Mucosa of stomach (tissue), 1 donor: ENCODE data around the gene SEPHS2.

ENCODE experiments used
- H3K27me3 ChIP-seq: one replicate; pipeline ENCODE4 v1.7.0; 2013; ENCODE audit warnings: mild to moderate bottlenecking, low read length; ENCODE audit not compliant: control insufficient read depth, insufficient read depth
- H3K36me3 ChIP-seq: one replicate; pipeline ENCODE4 v1.7.0; 2013; ENCODE audit warnings: low read length; ENCODE audit not compliant: control insufficient read depth, insufficient read depth
- H3K4me1 ChIP-seq: one replicate; pipeline ENCODE4 v1.7.0; 2013; ENCODE audit warnings: mild to moderate bottlenecking, low read length; ENCODE audit not compliant: control insufficient read depth, insufficient read depth
- H3K4me3 ChIP-seq: one replicate; pipeline ENCODE4 v1.7.0; 2013; ENCODE audit warnings: low read length
- H3K9ac ChIP-seq: one replicate; pipeline ENCODE4 v1.7.0; 2013; ENCODE audit warnings: mild to moderate bottlenecking, low read length, moderate library complexity
- H3K9me3 ChIP-seq: one replicate; pipeline ENCODE4 v1.7.0; 2013; ENCODE audit warnings: mild to moderate bottlenecking, low read length, moderate library complexity; ENCODE audit not compliant: control insufficient read depth
- donor health status: Pancreatic carcinoma.

SEPHS2 gene

DNA sequence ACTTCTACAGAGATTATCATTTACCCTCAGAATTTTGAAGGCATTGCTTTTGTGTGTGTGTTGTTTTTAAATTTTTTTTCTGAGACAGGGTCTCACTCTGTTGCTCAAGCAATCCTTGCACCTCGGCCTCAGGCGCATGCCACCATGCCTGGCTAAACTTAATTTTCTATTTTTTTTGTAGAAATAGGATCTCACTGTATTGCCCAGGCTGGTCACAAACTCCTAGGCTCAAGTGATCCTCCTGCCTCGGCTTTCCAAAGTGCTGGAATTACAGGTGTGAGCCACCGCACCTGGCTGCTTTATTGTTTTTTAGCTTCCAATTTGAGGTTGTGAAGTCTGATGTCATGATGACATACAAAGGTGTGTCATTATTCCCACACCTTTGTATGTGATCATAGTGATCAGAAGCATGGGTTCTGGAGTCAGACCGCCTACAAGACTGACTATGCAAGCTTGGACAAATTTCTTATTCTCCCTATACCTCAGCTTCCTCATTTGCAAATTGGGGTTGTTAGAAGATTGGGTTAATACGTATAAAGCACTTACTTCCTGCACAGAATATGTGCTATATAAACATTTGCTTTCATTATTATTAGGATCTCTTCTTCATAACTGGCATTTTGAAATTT is 5.8 kb downstream of the SEPHS2 start:
- H3K4me3 ChIP-seq, result no peak overlapping the region
- no peaks in the 10 kb centered on the region for H3K36me3 ChIP-seq
- peaks cover 19% of the 10 kb centered on the region for H3K4me1 ChIP-seq
- no peaks in the 10 kb centered on the region for H3K9me3 ChIP-seq
- no peaks in the 10 kb centered on the region for H3K27me3 ChIP-seq
- H3K9ac ChIP-seq, result no peak overlapping the region

DNA sequence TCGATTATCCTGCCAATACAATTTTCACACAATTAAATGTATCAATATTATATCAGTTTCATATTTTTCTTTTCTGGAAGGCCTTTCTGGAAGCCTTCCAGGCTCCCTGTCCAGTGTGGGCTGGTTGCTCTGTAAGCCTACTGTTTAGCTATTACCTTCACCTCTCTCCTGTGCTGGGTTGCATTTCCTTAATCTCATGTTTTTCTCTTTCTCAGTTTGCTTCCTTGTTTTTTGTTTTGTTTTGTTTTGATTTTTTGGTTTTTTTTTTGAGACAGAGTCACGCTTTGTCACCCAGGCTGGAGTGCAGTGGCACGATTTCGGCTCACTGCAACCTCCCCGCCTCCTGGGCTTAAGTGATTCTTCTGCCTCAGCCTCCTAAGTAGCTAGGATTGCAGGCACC is 6.8 kb downstream of the SEPHS2 start:
- peaks cover 14% of the 10 kb centered on the region for H3K4me1 ChIP-seq
- H3K9ac ChIP-seq, result no peak overlapping the region
- H3K27me3 ChIP-seq, result no peaks in the 10 kb centered on the region
- H3K36me3 ChIP-seq, result no peaks in the 10 kb centered on the region
- H3K4me3 ChIP-seq, result no peak overlapping the region
- H3K9me3 ChIP-seq, result no peaks in the 10 kb centered on the region

DNA sequence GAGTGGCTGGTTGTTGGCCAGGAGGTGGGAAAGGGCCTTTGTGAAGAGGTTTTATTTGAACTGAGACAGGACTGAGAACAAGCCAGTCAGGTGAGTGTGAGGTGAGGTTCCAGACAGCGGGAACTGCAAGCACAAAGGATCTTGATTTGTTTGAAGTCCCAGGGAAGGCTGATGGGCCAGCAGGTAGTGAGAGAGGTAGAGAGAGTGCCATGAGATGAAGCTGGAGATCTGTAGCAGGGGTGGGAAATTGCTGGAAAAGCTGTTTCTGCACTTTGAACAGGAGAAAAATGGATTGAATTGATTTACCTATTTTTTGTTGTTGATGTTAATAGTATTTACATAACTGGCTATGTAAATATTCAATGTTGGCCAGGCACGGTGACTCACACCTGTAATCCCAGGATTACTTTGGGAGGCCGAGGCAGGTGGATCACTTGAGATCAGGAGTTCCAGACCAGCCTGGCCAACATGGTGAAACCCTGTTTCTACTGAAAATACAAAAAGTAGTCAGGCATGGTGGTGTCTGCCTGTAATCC is 8.1 kb downstream of the SEPHS2 start:
- no peaks in the 10 kb centered on the region for H3K36me3 ChIP-seq
- no peak overlapping the region for H3K9ac ChIP-seq
- H3K4me1 ChIP-seq, result peaks cover 14% of the 10 kb centered on the region
- H3K4me3 ChIP-seq, result no peak overlapping the region
- H3K27me3 ChIP-seq, result no peaks in the 10 kb centered on the region
- no peaks in the 10 kb centered on the region for H3K9me3 ChIP-seq

DNA sequence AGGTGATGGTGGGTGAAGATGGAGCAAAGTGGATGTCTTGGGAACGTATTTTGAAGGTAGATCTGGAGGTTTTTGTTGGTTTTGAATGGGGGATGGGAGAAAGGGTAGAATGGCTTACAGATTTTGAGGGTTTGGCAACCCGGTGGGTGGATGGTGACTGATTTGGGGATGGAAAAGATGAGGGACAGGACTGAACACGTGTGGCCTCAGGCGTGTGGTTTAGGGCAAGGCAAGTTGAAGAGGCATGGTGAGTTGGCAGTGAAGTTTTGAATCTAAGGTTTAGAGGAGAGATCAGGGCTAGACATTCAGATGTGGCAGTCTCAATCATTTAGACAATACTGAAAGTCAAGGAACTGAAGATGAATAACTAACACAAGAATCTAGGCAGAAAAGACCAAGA is 10.8 kb downstream of the SEPHS2 start:
- H3K36me3 ChIP-seq, result no peaks in the 10 kb centered on the region
- H3K9ac ChIP-seq, result no peak overlapping the region
- no peaks in the 10 kb centered on the region for H3K9me3 ChIP-seq
- no peak overlapping the region for H3K4me3 ChIP-seq
- peaks cover 20% of the 10 kb centered on the region for H3K4me1 ChIP-seq
- no peaks in the 10 kb centered on the region for H3K27me3 ChIP-seq

DNA sequence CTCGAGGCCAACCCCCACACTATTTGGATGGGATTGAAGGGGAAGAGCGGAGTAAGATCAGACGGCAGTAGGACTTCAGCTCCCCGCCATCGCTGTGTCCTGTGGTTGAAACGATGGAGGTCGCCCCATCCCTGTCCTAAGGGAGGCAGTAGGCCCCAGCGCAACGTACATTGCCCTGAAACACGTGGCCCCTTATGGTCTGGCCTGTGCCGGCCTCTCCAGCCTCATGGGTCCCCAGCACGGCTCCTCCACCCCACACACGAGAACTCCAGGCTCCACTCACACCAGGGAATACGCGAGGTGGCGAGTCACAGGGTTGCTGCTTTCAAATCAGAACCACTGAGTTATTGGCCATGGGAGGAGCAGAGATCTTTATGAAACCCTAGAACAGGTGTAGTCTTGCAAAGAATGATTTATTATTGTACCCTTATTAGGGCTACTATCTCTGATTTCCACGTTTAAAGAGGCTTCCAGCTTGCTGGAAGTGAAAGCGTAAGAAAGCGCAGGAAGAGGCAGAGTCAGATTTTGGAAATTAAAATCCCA is 15.2 kb downstream of the SEPHS2 start:
- H3K9me3 ChIP-seq, result no peaks in the 10 kb centered on the region
- H3K4me3 ChIP-seq, result no peak overlapping the region
- peaks cover 16% of the 10 kb centered on the region for H3K4me1 ChIP-seq
- no peaks in the 10 kb centered on the region for H3K36me3 ChIP-seq
- peak overlapping the region; percentile 57 for H3K9ac ChIP-seq
- no peaks in the 10 kb centered on the region for H3K27me3 ChIP-seq

DNA sequence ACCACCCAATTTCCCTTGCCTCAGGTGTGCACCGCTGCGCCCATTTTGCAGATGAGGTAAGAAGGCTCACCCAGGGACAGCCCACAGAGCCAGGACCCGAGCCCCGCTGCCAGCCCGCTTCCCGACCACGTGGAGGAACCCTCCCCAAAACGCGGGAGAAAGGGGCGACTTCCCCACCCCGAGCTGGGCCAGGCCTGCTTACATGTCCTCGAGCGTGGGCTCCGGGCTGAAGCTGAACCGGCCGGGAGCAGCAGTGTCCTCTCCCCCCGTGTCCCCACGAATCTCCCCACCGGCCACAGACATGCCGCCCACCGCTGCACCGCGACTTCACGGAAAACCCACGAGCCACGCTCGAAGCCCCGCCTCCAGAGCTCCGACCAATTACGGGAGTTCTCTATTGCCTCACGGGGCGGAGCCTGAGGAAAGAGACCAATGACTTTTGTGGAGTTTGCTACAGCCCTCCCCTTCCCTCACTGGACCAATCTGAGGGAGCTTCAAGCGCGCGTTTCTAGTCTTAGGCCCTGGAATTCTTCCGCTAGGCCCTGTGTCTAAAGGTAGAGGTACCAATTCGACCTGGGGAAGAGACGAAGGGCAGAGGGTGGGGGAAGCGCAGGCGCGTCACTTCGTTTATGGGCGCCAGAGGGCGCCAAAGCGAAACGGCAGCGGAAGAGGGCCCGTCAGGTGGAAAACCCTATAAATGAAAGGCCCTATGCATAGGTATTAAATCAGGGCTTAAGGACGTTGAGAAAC is 15.8 kb downstream of the SEPHS2 start, which contains the start of gene DCTPP1:
TSS of gene DCTPP1 (minus strand) at position 353 of the 750 bp plus-strand sequence. CDS start at position 303, 50 bp downstream.
- no peaks in the 10 kb centered on the region for H3K9me3 ChIP-seq
- H3K36me3 ChIP-seq, result no peaks in the 10 kb centered on the region
- peaks cover 16% of the 10 kb centered on the region for H3K4me1 ChIP-seq
- peak within 1 kb of the TSS; percentile 70 for H3K4me3 ChIP-seq
- H3K9ac ChIP-seq, result peak within 1 kb of the TSS; percentile 57
- no peaks in the 10 kb centered on the region for H3K27me3 ChIP-seq

DNA sequence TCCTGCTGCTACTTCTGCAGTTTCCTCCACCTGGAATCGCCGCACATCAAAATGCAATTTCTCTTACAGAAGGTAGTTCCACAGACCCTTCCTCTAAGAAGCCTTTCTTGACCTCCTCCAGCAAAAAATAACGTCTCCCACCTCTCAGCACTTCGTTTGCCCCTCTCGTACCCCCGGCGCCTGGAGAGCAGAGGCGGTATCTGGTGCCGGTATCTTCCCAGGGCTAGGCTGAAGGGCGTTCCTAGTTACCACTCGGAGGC is 16.3 kb downstream of the SEPHS2 start:
- no peaks in the 10 kb centered on the region for H3K27me3 ChIP-seq
- peak overlapping the region; percentile 57 for H3K9ac ChIP-seq
- peak overlapping the region; percentile 70 for H3K4me3 ChIP-seq
- no peaks in the 10 kb centered on the region for H3K9me3 ChIP-seq
- no peaks in the 10 kb centered on the region for H3K36me3 ChIP-seq
- peaks cover 16% of the 10 kb centered on the region for H3K4me1 ChIP-seq

DNA sequence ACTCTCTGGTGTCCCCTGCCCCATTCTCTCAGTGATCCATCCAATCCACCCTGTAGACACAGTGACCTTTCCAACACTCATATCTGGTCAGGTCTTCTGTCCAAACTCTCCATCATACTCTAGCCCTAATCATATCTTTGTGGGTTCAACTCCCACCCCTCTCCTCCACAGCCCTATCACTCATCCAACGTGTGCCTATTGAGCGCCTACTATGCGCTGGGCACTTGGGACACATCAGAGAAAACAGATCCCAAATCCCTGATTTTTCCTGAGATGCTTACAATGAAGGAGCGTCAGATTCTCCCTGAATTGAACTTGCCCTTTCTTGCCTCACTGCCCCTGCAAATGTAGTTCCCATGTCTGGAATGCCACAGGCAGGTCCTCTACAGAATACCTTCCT is 17.6 kb downstream of the SEPHS2 start:
- no peaks in the 10 kb centered on the region for H3K36me3 ChIP-seq
- H3K27me3 ChIP-seq, result no peaks in the 10 kb centered on the region
- no peak overlapping the region for H3K9ac ChIP-seq
- H3K4me1 ChIP-seq, result peaks cover 16% of the 10 kb centered on the region
- H3K9me3 ChIP-seq, result no peaks in the 10 kb centered on the region
- H3K4me3 ChIP-seq, result no peak overlapping the region

DNA sequence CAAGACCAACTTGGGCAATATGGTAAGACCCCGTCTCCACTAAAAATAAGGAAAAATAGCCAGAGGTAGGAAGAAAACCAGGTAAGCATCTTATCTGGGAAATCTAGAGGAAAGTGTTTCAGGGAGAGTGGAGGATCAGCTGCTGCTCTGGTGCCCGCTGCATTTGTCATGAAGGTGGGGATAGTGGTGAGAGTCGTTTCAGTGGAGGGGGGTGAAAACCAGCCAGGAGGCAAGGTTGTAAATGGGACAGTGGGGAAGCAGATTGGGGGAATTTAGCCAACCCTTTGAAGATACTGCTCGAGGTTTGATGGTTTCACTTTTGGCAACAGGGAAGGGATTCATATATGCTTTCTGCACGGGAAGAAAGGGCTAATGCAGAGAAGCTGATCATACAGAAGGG is 24.7 kb downstream of the SEPHS2 start:
- no peak overlapping the region for H3K9ac ChIP-seq
- no peak overlapping the region for H3K4me3 ChIP-seq
- H3K9me3 ChIP-seq, result no peaks in the 10 kb centered on the region
- H3K4me1 ChIP-seq, result peaks cover 17% of the 10 kb centered on the region
- no peaks in the 10 kb centered on the region for H3K27me3 ChIP-seq
- H3K36me3 ChIP-seq, result no peaks in the 10 kb centered on the region

DNA sequence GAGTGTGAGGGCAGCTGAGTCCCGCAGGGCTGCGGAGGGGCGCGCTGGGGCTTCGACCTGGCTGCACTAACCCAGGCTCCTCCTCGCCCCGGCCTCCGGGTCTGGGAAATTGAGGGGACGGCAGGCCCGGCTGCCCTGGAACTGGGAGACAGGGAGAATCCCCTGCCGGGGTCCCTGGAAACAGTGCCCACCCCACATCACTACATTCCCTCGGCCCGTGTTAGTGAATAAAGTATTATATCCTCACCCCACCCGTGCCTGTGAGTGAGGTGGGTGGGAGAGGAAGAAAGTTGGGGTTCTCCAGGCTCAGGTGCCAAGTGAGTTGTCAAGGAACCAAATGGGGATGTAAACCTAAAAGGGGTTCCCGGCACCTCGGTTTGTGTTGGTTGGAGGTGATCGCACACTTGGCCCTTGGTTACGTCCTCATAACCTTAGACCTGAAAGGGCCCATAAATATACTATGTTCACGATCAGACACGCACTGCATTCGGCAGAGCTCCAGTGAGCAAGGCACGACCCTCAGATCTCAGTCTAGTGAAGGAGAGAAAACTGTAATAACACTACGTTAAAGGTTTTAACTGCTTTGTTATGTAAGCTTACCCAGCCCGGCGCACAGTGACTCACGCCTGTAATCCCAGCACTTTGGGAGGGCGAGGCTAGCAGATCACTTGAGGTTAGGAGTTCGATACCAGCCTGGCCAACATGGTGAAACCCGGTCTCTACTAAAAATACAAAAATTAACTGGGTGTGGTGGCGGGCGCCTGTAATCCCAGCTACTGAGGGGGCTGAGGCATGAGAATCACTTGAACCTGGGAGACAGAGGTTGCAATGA is 27.1 kb downstream of the SEPHS2 start:
- no peaks in the 10 kb centered on the region for H3K36me3 ChIP-seq
- no peaks in the 10 kb centered on the region for H3K9me3 ChIP-seq
- H3K9ac ChIP-seq, result peak overlapping the region; percentile 71
- H3K4me1 ChIP-seq, result peaks cover 17% of the 10 kb centered on the region
- H3K4me3 ChIP-seq, result peak overlapping the region; percentile 12
- no peaks in the 10 kb centered on the region for H3K27me3 ChIP-seq

DNA sequence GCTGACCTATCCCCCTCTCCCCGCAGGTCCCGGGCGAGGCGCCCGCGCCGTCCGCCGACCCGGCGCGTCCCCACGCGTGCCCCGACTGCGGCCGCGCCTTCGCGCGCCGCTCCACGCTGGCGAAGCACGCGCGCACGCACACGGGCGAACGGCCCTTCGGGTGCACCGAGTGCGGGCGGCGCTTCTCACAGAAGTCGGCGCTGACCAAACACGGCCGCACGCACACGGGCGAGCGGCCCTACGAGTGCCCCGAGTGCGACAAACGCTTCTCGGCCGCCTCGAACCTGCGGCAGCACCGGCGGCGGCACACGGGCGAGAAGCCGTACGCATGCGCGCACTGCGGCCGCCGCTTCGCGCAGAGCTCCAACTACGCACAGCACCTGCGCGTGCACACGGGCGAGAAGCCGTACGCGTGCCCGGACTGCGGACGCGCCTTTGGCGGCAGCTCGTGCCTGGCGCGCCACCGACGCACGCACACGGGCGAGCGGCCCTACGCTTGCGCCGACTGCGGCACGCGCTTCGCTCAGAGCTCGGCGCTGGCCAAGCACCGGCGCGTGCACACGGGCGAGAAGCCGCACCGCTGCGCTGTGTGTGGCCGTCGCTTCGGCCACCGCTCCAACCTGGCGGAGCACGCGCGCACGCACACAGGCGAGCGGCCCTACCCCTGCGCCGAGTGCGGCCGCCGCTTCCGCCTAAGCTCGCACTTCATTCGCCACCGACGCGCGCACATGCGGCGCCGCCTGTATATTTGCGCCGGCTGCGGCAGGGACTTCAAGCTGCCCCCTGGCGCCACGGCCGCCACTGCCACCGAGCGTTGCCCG is 27.9 kb downstream of the SEPHS2 start:
- Histone ChIP-seq H3K27me3 (no peaks in the 10 kb centered on the region), H3K4me1 (peaks cover 17% of the 10 kb centered on the region), H3K36me3 (no peaks in the 10 kb centered on the region), H3K9me3 (no peaks in the 10 kb centered on the region), H3K4me3 (peak overlapping the region; percentile 74), H3K9ac (peak overlapping the region; percentile 71)
